NCI-H446 treated with DMSO at 0.1 percent for 48 hours (cell line): Measurements from ENCODE around the gene EDEM3.
"Not testable (repeated sequence)": the region's sequence is repeated elsewhere in the genome, so short reads cannot be mapped to it uniquely, and the experiment has no call there.

ENCODE experiments used
- DNase-seq: peaks from one replicate; lab custom pipeline; 2025; lab: John Stamatoyannopoulos, UW

Gene EDEM3

GRCh38 chr1:184768467-184768866 lies 13.8 kb upstream of the EDEM3 start:
- no peak for DNase-seq

GRCh38 chr1:184767591-184767990 lies 12.9 kb upstream of the EDEM3 start:
- DNase-seq = no peak

GRCh38 chr1:184764483-184764882 lies 9.8 kb upstream of the EDEM3 start:
- DNase-seq = no peak

- DNase-seq = not testable (repeated sequence)
Observed at GRCh38 chr1:184763520-184763919, 8.9 kb upstream of the EDEM3 start.

- DNase-seq = no peak
Observed at GRCh38 chr1:184761969-184762485, 7.4 kb upstream of the EDEM3 start.

- no peak for DNase-seq
Observed at GRCh38 chr1:184759651-184760050, 5.0 kb upstream of the EDEM3 start.

GRCh38 chr1:184759112-184759511 lies 4.5 kb upstream of the EDEM3 start:
- no peak for DNase-seq

GRCh38 chr1:184757891-184758290 lies 3.2 kb upstream of the EDEM3 start:
- no peak for DNase-seq

- DNase-seq = no peak
Observed at GRCh38 chr1:184757406-184757805, 2.7 kb upstream of the EDEM3 start.

GRCh38 chr1:184755226-184756065 lies 788 bp upstream of the EDEM3 start:
- DNase-seq = no peak

GRCh38 chr1:184753608-184754475 lies 816 bp downstream of the EDEM3 start:
- DNase-seq = no peak

- DNase-seq = no peak
Observed at GRCh38 chr1:184753117-184753516, 1.5 kb downstream of the EDEM3 start.

GRCh38 chr1:184752656-184753055 lies 2.0 kb downstream of the EDEM3 start:
- no peak for DNase-seq

GRCh38 chr1:184748740-184749139 lies 5.9 kb downstream of the EDEM3 start:
- no peak for DNase-seq

GRCh38 chr1:184747089-184747955 lies 7.3 kb downstream of the EDEM3 start:
- DNase-seq = no peak

GRCh38 chr1:184745929-184746638 lies 8.6 kb downstream of the EDEM3 start:
- no peak for DNase-seq

GRCh38 chr1:184745110-184745509 lies 9.5 kb downstream of the EDEM3 start:
- DNase-seq = no peak

- no peak for DNase-seq
Observed at GRCh38 chr1:184743062-184743756, 11.4 kb downstream of the EDEM3 start.

- DNase-seq = no peak
Observed at GRCh38 chr1:184740344-184740743, 14.3 kb downstream of the EDEM3 start.

GRCh38 chr1:184739796-184740195 lies 14.9 kb downstream of the EDEM3 start:
- DNase-seq = no peak

GRCh38 chr1:184739070-184739469 lies 15.6 kb downstream of the EDEM3 start:
- DNase-seq = no peak
